ENCODE results near the gene CCDC9.

Gene CCDC9

DNA sequence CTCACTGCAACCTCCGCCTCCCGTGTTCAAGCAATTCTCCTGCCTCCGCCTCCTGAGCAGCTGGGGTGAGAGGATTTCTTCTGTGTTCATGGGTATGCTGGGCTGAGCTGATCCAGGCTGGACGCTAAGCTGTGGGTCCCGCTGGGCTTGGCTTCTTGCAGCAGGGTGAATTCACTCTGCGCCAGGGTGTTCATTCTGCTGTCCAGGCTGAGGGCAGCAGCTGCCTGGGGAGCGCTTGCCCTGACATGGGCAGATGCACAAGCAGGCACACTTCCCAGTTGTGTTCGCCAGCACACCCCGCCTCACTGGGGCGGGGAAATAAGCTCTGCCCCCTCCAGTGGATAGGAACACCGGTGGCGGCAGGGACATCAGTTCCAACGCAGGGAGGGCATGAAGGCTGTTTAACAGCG lies 11.0 kb downstream of the CCDC9 start:
- no peak overlapping the region for H3K4me3 ChIP-seq (ENCODE audit: low read length)
- peak; percentile 20 for DNase-seq (ENCODE audit: low read depth)
- TF ChIP-seq, protein P1, sequence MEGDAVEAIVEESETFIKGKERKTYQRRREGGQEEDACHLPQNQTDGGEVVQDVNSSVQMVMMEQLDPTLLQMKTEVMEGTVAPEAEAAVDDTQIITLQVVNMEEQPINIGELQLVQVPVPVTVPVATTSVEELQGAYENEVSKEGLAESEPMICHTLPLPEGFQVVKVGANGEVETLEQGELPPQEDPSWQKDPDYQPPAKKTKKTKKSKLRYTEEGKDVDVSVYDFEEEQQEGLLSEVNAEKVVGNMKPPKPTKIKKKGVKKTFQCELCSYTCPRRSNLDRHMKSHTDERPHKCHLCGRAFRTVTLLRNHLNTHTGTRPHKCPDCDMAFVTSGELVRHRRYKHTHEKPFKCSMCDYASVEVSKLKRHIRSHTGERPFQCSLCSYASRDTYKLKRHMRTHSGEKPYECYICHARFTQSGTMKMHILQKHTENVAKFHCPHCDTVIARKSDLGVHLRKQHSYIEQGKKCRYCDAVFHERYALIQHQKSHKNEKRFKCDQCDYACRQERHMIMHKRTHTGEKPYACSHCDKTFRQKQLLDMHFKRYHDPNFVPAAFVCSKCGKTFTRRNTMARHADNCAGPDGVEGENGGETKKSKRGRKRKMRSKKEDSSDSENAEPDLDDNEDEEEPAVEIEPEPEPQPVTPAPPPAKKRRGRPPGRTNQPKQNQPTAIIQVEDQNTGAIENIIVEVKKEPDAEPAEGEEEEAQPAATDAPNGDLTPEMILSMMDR (conservative IDR thresholded peaks at IDR 0.05; ENCODE audit: low read length), result no peak

DNA sequence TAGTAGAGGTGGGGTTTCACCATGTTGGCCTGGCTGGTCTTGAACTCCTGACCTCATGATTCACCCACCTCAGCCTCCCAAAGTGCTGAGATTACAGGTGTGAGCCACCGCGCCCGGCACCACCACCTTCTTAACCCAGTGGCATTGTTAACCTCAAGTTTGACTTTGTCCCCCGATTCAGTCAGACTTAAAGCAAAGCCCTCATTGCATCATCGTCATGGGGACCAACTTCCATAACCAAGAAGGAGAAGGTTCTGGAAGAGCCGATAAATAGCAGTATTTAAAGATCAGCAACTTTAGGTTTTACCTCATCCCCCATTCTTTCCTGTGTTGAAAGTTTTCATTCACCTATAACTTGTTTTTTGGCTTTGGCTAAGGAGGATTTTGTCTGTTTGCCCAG lies 11.7 kb downstream of the CCDC9 start:
- no peak for DNase-seq (ENCODE audit: low read depth)
- no peak overlapping the region for H3K4me3 ChIP-seq (ENCODE audit: low read length)
- TF ChIP-seq, protein P1 (conservative IDR thresholded peaks at IDR 0.05; ENCODE audit: low read length), result no peak

DNA sequence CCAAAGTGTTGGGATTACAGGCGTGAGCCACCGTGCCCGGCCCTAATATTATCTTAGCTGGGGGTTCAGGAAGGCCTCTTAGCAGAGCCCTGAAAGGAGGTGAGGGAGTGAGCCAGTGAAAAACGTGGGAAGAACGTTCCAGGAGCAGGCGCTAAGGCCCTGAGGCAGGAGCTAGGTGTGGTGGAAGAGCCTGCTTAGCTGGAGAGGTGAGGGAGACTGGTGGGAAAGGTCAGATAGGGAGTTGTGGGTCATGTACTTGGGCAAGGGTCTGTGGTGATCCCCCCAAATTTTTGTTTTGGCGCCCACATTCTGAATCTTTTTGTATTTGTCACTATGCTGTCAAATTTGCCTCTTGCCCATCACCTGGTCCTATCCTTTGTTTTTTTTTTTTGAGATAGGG lies 13.3 kb downstream of the CCDC9 start:
- no peak overlapping the region for H3K4me3 ChIP-seq (ENCODE audit: low read length)
- TF ChIP-seq, protein P1 (conservative IDR thresholded peaks at IDR 0.05; ENCODE audit: low read length), result no peak
- DNase-seq (ENCODE audit: low read depth), result no peak

DNA sequence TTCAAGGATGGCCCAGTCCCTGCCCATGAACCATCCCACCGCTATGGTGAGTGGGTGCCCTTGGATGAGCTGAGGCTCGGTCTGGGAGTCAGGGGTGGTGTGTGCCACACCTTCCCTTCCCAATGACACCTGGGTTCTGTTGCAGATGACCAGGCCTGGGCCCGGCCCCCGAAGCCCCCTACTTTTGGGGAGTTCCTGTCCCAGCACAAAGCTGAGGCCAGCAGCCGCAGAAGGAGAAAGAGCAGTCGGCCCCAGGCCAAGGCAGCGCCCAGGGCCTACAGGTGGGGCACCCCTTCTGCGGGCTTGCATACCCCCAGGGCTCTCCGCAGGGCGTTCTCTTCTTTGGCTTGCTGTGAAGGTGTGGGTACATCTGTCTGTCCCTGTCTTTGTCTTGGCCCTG lies 14.1 kb downstream of the CCDC9 start:
- TF ChIP-seq, protein P1 (conservative IDR thresholded peaks at IDR 0.05; ENCODE audit: low read length), result no peak
- H3K4me3 ChIP-seq (ENCODE audit: low read length), result no peak overlapping the region
- no peak for DNase-seq (ENCODE audit: low read depth)

- no peak for DNase-seq (ENCODE audit: low read depth)
- H3K4me3 ChIP-seq (ENCODE audit: low read length), result no peak overlapping the region
- TF ChIP-seq, protein P1 (conservative IDR thresholded peaks at IDR 0.05; ENCODE audit: low read length), result no peak
Measured at GRCh38 chr19:47271949-47272348, 15.6 kb downstream of the CCDC9 start.

DNA sequence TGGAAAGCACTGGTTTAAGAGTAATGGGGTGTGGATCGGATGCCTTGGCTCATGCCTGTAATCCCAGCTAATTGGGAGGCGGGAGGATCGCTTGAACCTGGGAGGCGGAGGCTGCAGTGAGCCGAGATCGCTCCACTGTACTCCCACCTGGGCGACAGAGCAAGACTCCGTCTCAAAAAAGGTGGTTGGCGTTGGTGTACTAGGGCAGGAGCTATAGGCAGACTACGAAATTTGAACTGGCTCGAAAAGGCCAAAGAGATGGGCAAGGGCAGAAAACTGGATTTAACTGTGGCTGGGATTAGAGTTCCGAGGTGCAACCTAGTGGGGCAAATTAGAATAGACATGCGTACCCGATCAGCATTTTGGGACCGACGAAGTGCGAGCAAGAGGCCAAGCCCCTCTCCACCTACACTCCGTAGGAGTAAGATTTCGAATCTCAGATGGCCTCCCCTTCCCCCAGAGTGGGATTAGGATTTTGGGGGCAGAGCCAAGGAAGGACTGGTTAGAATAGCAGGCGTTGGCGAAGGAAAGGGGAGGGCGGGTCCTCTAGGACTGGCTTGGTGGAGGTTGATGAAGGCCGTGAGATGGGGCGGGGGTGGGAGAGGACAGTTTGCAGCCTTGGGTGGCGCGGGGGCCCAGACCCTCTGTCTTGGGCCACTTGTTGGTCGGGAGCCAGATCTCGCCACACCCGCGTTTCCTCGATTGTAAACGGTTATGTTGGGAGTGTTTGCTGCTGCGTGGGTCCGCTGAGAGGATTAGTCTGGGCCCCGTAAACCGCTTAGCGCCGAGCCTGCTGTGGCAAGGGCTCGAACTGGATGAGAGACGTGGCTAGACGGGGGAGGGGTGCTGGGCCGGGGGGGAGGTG lies 16.4 kb downstream of the CCDC9 start:
- peak overlapping the region; percentile 79 for H3K4me3 ChIP-seq (ENCODE audit: low read length)
- peak; percentile 71 for DNase-seq (ENCODE audit: low read depth)
- TF ChIP-seq, protein P1 (conservative IDR thresholded peaks at IDR 0.05; ENCODE audit: low read length), result peak; percentile 28
